GM19043 (cell line): Measurements from ENCODE around the gene CNOT10.
"Not testable (repeated sequence)": the region's sequence is repeated elsewhere in the genome, so short reads cannot be mapped to it uniquely, and the experiment has no call there.

Source experiments
- ATAC-seq: cut with Tn5 transposase; IDR thresholded peaks from one replicate; pipeline ENCODE4 v1.9.1; 2021; ENCODE audit warnings: low read depth; ENCODE audit not compliant: unreplicated experiment

The CNOT10 gene

DNA sequence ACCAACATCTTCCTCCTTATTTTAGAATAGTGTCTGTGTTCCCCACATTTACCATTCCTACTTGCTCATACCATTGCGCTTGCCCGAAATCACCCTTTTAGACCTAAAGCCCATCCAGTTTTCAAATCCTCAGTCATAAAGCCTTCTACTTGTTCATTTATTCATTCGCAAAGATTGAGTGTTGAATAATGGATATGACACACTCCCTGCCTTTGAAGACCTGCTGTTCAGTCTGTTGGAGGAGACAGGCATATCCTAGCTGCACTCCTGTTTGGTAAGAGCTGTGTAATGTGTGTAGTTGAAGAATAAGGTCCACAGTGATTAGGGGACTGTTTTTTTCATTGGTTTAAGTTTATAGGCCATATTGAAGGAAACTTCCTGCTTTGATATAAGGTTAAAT lies 1.7 kb downstream of the CNOT10 start:
- no peak for ATAC-seq

DNA sequence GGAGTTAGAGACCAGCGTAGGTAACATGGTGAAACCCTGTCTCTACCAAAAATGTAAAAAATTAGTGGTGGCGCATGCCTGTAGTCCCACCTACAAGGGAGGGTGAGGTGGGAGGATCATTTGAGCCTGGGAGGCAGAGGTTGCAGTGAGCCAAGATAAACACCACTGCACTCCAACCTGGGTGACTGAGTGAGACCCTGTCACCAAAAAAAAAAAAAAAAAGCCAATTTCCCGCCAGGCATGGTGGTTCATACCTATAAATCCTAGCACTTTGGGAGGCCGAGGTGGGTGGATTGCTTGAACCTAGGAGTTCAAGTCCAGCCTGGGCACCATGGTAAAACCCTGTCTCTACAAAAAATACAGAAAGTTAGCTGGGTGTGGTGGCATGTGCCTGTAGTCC lies 6.9 kb downstream of the CNOT10 start:
- ATAC-seq = no peak

DNA sequence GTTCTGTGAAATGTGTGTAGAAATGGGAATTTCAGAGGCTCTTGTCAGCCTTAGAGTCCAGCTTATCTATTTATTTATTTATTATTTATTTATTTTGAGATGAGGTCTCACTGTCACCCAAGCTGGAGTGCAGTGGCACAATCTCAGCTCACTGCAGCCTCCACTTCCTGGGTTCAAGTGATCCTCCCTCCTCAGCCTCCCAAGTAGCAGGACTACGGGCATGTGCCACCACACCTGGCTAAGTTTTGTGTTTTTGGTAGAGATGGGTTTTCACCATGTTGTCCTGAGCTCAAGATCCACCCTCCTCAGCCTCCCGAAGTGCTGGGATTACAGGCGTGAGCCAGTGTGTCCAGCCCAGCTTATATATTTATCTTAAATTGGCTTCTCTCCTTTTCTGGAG lies 11.5 kb downstream of the CNOT10 start:
- no peak for ATAC-seq

DNA sequence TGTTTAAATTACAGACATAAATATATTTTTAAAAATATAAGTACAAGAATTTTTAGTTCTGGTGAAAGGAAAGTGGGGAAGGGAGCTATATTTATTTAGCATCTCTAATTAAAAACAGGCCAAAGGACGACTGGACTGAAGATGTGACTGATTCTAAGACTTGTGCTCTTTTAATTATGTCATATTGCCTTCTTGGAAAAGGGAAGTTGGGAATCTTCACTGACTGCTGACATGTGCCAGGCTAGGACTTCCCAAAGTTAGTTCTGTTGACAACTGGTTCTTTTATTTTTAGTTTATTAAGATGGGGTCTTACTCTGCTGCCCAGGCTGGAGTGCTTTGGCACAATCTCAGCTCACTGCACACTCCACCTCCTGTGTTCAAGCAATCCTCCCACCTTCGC lies 13.5 kb downstream of the CNOT10 start:
- no peak for ATAC-seq

DNA sequence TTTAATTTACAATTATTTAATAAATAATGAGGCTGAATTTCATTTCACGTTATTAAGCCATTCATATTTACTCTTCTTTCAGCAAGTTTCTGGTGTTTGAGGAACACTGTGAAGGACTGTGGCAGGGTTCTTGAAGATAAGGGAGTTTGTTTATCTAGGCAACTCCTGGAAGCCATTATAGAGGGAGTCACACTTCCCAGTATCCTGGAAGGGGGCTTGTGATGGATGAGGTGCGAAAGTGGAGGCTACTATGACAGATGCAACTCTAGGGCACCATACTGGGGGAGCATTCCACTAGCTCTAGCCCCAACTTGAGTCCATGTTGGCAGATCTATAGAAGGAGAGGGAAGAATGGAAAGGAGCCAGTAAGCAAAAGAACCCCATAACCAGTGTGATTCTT lies 14.4 kb downstream of the CNOT10 start:
- no peak for ATAC-seq

DNA sequence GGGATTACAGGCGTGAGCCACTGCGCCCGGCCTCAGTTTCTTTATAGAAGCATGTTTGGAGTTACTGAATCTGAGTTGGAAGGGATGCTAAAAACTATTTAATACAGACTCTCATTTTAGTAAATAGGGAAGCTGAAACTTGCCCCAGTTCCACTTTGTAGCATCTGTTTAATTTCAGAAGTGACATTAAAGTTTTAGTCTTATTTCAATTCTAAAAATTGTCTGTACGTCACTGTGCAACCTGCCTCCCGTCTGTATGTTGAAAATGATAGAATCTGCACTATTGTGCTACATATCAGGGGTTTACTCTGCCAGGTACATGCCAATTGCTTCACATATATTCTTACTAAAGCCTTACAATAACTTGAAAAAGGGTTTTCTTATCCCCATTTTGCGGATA lies 15.3 kb downstream of the CNOT10 start:
- no peak for ATAC-seq

DNA sequence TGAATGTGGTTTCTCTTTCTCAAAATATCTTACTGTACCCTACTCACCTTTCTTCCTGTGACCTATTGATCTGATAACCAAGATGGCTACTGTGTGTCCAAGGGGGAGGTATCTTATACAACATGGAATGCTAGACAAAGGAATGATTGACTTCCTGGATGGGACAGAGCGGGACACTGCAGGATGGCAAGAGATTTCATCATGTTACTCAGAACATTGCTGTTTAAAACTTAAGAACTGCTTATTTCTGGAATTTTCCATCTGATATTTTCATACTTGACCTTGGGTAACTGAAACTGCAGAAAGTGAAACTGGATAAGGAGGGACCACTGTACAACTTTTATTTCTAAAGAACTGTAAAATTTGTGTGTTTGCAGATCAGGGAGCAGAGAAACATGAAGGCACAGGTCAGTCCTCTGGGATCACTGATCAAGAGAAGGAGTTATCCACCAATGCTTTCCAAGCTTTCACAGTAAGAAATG lies 18.5 kb downstream of the CNOT10 start:
- no peak for ATAC-seq

DNA sequence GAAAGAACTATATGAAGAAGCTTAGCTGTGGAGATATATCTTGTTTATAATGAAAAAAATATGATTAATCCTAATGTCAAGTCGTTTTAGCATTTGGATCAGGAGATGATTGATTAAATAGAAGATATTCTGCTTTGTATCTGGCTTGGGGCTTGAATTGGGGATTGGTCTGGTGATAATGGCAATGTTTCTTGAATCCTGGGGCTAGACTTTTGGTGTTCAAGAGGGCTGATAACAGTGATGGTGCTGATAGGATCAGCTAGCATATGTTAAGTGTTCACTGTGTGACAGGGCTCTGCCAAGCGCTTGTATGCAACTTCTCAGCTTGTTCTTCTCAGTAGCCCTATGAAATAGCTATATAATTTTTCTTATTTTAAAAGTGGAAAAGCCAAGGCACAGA lies 20.2 kb downstream of the CNOT10 start:
- ATAC-seq = no peak

DNA sequence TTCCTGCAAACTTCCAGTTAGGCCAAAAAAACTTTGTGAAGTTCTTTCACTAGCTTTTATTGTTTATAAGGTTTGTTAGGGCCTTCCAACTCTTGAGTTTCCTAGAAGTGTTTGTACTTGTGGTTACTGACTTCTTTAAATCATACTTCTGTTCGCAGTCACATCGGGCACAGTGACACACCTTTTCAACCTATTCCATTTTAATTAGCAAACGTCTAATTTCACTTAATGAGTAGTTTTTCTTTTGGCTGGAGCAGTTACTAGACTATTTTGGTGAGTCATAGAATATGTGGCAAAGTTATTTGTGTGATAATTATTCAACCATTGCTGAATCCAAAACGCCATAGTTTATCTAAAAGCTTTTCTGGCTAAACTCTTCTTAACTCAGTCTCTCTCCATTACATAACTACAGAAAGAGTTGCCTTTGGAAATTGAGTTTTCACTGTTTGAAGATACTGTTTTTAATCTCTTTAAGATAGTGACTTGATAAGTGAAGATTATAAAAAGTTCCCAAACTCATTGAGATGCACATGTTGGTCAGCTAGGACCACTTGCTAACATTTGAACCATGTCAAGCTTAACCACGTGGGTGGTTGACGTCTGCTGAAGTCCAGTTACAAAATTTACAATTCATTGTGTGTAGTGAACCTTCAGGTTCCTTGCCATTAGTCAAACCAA lies 21.5 kb downstream of the CNOT10 start:
- no peak for ATAC-seq

DNA sequence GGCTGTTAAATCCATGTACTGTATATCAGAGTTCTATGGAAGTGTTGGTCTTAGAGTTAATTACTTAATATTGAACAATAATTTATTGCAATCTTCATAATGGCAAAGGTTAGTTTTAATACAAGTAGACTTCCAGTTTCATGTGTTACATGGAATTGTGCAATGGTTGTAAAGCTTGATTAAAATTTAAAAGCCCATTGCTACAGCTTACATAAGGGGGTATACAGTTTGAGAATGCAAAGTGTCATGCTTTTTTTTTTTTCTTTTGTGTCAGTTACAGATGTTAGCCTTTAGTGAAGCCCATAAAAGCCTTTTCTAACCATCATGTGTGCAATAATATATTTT lies 22.0 kb downstream of the CNOT10 start:
- ATAC-seq = no peak

DNA sequence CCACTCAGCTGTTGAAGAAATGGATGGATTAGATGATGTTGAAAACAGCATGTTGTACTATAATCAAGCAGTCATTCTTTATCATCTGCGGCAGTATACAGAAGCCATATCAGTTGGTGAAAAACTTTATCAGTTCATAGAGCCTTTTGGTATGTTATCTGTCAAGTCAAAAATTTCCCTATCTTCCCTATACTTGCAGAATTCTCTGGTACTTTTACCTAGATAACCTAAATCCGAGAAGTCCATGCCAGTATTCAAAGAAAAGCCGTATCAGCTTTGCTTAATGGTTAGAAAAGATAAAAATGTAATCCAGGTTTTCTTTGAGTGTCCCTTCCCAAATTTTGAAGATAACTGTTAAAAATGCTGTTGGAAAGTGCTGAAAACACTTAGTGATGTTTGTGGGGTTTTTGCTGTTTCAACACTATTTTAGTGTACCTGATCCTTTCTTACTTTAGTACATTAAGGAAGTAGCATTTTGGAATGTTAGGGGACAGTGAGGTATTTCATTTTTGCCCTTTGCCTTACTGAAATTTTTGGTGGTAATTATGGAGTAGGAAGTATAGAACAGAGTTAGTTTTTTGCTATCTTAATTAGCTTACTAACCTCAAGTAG lies 23.8 kb downstream of the CNOT10 start:
- ATAC-seq = no peak

DNA sequence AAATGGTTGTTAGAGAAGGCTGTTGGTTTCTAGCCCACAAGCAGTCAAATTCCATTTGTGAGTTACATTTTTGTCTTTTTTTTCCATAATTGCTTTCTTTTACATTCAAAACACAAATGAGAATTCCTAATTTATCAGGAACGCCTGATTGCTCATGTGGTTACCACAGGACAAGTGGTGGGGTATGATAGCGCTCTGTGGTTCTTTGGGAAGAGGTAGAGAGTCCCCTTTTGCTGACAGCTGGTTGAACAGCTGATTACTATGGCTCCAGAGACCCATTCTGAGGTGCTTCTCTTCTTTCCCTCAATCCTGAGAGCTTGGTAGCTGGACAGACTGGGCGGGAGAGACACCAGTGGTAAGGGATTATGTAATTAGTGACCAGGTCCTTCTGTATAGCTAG lies 24.4 kb downstream of the CNOT10 start:
- ATAC-seq = no peak

DNA sequence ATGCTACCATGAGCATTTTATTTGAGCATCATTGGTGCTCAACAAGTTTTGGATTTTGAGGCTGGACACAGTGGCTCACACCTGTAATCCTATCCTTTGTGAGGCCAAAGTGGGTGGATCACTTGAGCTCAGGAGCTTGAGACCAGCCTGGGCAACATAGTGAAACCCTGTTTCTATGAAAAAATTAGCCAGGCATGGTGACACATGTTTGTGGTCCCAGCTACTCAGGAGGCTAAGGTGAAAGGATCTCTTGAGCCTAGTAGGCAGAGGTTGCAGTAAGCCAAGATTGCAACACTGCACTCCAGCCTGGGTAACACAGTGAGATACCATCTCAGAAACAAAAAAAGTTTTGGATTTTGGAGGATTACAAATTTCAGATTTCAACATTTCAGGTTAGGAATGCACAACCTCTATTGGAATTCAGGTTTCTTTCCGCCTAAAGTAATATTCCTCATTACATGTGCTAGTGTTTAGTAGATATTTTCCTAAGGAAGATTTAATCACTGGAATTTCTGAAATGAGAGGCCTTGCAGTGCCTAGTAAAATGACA lies 27.6 kb downstream of the CNOT10 start:
- ATAC-seq = no peak

DNA sequence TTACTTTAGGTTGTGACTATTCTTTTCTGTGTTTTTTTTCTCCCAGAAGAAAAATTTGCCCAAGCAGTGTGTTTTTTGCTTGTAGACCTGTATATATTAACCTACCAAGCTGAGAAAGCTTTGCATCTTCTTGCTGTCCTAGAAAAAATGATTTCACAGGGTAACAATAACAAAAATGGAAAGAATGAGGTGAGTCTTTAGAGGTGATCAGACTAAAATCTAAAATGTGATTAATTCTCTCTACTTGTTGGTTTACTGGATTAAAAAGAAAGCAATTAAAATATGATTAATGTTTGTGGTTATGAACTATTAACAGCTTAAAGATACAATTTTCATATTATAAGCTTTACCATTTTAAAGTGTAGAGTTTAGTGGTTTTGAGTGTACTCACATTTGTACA lies 28.2 kb downstream of the CNOT10 start:
- ATAC-seq = no peak

DNA sequence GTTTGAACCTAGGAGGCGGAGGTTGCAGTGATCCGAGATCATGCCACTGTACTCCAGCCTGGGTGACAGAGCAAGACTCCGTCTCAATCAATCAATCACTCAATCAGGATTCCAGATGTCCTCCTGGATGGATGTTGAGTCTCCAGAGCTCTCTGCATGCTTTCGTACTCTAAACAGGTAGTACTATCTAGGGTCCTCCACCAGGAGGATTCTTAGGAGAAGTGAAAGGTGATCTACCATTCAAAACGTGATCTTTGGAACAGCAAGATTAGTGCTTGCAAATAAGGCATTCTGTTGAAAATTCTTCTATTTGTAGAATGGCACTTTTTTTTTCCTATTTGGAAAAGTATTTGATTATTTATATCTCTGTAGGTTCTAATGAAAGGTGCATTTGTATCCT lies 34.3 kb downstream of the CNOT10 start:
- ATAC-seq = no peak

DNA sequence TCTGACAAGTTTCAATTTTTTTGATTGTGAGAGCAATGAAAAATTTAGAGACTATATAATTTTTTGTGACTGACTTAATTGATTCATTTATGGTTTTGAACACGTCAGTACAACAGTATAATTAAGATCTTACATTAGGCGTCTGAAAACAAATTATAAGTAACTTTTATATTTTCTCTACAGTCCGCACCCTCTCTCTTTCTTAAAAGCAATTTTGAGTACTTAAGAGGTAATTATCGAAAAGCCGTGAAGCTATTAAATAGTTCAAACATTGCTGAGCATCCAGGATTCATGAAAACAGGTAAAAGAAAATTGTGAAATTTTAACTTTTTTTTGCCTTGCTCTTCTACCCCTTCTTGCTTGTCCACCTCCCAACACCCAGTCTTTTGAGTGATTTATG lies 34.9 kb downstream of the CNOT10 start:
- ATAC-seq = no peak

DNA sequence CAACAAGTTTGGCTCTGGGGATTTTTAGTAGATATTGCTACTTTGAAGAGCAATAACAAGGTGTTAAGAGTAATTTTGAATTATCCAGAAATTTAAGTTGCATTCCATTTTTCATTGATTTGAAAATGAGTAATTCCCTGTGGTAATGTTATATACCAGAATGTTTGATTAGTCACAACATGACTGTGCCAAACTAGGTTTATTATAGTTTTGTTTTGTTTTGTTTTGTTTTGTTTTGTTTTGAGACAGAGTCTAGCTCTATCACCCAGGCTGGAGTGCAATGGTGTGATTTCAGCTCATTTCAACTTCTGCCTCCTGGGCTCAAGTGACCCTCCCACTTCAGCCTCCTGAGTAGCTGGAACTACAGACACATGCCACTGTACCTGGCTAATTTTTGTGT lies 40.7 kb downstream of the CNOT10 start:
- no peak for ATAC-seq

DNA sequence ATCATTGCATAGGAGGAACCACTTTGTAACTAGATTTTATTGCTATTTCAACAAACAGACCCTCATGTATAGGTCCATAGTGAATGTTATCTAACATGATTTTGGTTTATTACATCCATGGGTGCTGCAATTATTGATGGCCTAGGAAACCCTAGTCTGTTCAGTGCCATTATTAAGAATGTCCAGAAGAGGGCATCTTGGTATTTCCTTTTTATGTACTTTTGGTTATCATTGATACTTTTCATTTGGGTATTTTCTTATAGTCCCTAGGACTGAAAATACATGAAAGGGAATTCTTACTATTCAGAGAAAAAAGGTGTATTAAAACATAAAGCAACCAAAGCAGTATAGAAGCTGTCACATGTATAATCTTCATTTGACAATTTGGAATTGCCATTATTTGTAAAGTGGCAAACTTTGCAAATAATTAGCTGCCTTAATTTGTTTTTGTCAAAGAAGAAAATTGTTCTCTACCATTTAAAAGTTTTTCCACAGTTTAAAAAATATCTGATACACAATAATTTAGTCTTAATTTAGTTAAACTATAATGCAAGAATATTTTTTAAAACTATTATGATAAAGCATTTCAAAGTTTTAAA lies 48.7 kb downstream of the CNOT10 start:
- ATAC-seq = no peak

DNA sequence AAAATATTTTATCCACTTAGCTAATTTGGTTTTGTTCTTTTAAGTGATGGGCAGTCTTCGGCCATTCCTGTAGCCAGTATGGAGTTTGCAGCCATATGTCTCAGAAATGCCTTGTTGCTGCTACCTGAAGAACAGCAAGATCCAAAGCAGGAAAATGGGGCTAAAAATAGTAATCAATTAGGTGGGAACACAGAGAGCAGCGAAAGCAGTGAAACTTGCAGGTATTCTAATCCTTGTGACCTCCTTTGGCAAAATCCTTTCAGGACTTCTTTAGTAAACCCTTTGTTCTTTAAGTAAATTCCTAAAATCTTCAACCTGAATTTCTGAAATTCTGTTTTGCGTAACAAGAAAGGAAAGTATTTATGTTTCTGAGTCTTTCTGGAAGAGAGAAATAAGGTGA lies 49.8 kb downstream of the CNOT10 start:
- ATAC-seq = no peak

DNA sequence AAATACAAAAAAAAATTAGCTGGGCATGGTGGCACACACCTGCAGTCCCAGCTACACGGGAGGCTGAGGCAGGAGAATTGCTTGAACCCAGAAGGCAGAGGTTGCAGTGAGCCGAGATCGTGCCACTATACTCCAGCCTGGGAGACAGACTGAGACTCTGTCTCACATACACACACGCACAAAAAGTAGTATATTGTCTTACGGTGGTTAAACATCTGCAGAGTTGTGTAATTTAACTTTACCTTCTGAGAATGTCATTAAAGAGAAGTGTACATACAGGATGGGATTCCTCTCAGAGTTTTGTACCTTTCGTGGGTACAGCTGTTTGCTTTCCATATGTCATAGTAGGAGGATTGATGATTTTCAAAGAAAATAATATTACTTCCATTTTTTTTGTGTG lies 58.5 kb downstream of the CNOT10 start:
- ATAC-seq = not testable (repeated sequence)

DNA sequence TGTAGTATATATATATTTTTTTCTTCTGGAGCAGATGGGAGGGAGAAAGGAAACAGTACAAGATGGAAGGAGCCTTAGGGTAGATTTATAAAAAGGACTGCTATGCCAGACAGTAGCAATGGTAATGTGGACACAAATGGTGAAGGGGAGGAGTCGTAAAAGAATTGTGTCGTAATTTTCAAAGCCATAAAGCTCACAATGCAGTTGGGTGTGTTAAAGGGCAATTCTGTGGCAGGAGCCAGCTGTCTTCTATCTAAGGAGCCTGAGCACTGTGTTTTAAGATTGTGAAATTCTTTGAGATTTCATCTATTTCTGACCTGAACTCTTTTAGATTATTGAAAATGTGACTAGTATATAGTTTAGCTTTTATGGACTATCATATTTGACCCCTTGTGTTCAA lies 58.9 kb downstream of the CNOT10 start:
- ATAC-seq = no peak

DNA sequence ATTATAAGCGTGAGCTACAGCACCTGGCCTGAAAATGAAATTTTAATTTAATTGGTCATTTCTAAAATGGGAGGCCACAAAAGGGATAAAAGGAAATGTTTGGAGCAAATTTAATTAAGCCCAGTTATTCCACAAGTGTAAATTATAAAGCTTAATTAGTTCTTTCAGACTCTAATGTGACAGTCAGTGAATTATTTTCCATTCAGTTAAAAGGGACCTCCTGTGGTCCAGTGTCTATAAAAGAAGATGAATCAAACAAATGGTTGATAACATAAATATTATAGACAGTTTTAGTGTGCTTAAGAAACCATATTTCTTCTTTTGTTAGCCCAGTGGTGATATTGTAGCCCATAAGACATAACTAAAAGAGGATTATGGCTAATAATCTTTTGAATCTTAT lies 66.4 kb downstream of the CNOT10 start:
- no peak for ATAC-seq
